GM23338 (cell line): ENCODE measurements around the gene KCNJ2. TPM values are rescaled to one million over a fixed set of nuclear protein-coding genes. Genes with fewer than 3 reads are reported as not detected.

Experiments
- ATAC-seq: fragments of 200-7000 bp; cut with Tn5 transposase; 3 replicates; pipeline ENCODE4 v1.9.1; 2020
- DNase-seq: peaks from one replicate; pipeline ENCODE4 v3.0.0-alpha.2; 2015; ENCODE audit warnings: low spot score
- H2AFZ ChIP-seq: fragments of 200-600 bp; sonication (generic); 2 replicates; pipeline ENCODE4 v1.8.0; 2016; ENCODE audit warnings: antibody characterized with exemption, mild to moderate bottlenecking, moderate library complexity
- H3F3A ChIP-seq: fragments of 200-600 bp; sonication (generic); replicated peaks from 2 replicates; pipeline ENCODE4 v1.8.0; 2017; ENCODE audit warnings: antibody characterized with exemption, mixed run types, low read depth
- H3K27ac ChIP-seq: fragments of 200-600 bp; sonication (generic); 2 replicates; pipeline ENCODE4 v1.6.1; 2016; ENCODE audit warnings: low read depth
- H3K27me3 ChIP-seq: fragments of 200-600 bp; sonication (generic); 2 replicates; pipeline ENCODE4 v1.8.0; 2016; ENCODE audit warnings: mild to moderate bottlenecking, mixed run types, moderate library complexity; ENCODE audit not compliant: insufficient read depth
- H3K36me3 ChIP-seq: fragments of 200-600 bp; sonication (generic); 2 replicates; pipeline ENCODE4 v1.8.0; 2016; ENCODE audit warnings: mild to moderate bottlenecking; ENCODE audit not compliant: insufficient read depth
- H3K4me1 ChIP-seq: fragments of 200-600 bp; sonication (generic); 2 replicates; pipeline ENCODE4 v1.8.0; 2016; ENCODE audit warnings: mild to moderate bottlenecking, moderate library complexity; ENCODE audit not compliant: insufficient read depth
- H3K4me2 ChIP-seq: fragments of 200-600 bp; sonication (generic); 2 replicates; pipeline ENCODE4 v1.7.1; 2017; ENCODE audit warnings: mixed run types
- H3K4me3 ChIP-seq: fragments of 200-600 bp; sonication (generic); 2 replicates; pipeline ENCODE4 v1.6.1; 2016; ENCODE audit warnings: mixed run types
- H3K79me2 ChIP-seq: fragments of 200-600 bp; sonication (generic); replicated peaks from 2 replicates; pipeline ENCODE4 v1.8.0; 2017; ENCODE audit warnings: mild to moderate bottlenecking; ENCODE audit not compliant: insufficient read depth
- H3K9me2 ChIP-seq: fragments of 200-600 bp; sonication (generic); 2 replicates; pipeline ENCODE4 v1.8.0; 2017; ENCODE audit not compliant: insufficient read depth
- H4K20me1 ChIP-seq: fragments of 200-600 bp; sonication (generic); replicated peaks from 2 replicates; pipeline ENCODE4 v1.8.0; 2017; ENCODE audit warnings: mild to moderate bottlenecking; ENCODE audit not compliant: insufficient read depth
- H3K27ac Mint-ChIP-seq: 2 replicates; pipeline ENCODE4 v1.8.0; 2020; ENCODE audit warnings: inconsistent platforms, mild to moderate bottlenecking, moderate library complexity, mixed read lengths
- H3K27me3 Mint-ChIP-seq: 3 replicates; pipeline ENCODE4 v1.8.0; 2022; ENCODE audit warnings: low read depth, mild to moderate bottlenecking, moderate library complexity, mixed read lengths, inconsistent platforms; ENCODE audit not compliant: insufficient read depth, poor library complexity
- H3K36me3 Mint-ChIP-seq: 3 replicates; pipeline ENCODE4 v1.8.0; 2021; ENCODE audit warnings: low read depth, mild to moderate bottlenecking, inconsistent platforms, moderate library complexity, mixed read lengths
- H3K4me1 Mint-ChIP-seq: 3 replicates; pipeline ENCODE4 v1.8.0; 2020; ENCODE audit warnings: mild to moderate bottlenecking, inconsistent platforms, mixed read lengths
- H3K4me3 Mint-ChIP-seq: 3 replicates; pipeline ENCODE4 v1.8.0; 2021; ENCODE audit warnings: moderate library complexity, mild to moderate bottlenecking, inconsistent platforms, mixed read lengths
- H3K9me3 Mint-ChIP-seq: 3 replicates; pipeline ENCODE4 v1.8.0; 2020; ENCODE audit warnings: moderate library complexity, mild to moderate bottlenecking, inconsistent platforms, mixed read lengths
- CREB1 ChIP-seq: fragments of 250-450 bp; sonication (Bioruptor Pico); IDR thresholded peaks from 2 replicates; pipeline ENCODE4 v1.5.0; 2020; ENCODE audit warnings: low read depth, mild to moderate bottlenecking, moderate library complexity
- EZH2 ChIP-seq: fragments of 200-600 bp; sonication (generic); IDR thresholded peaks from one replicate; pipeline ENCODE4 v1.8.0; 2017; ENCODE audit warnings: antibody characterized with exemption, mild to moderate bottlenecking, low read depth; ENCODE audit not compliant: unreplicated experiment
- EZH2phosphoT487 ChIP-seq: fragments of 200-600 bp; sonication (generic); IDR thresholded peaks from one replicate; pipeline ENCODE4 v1.8.1; 2018; ENCODE audit warnings: antibody characterized with exemption; ENCODE audit not compliant: unreplicated experiment
- JUNB ChIP-seq: IDR thresholded peaks from one replicate; pipeline ENCODE4 v1.6.1; 2016; ENCODE audit warnings: antibody characterized with exemption; ENCODE audit not compliant: unreplicated experiment
- NANOG ChIP-seq: IDR thresholded peaks from 2 replicates; pipeline ENCODE4 v1.6.1; 2016; ENCODE audit warnings: antibody characterized with exemption, borderline replicate concordance
- POLR2AphosphoS5 ChIP-seq: IDR thresholded peaks from 2 replicates; pipeline ENCODE4 v1.6.1; 2016; ENCODE audit warnings: antibody characterized with exemption, low read depth
- ZNF114 ChIP-seq: fragments of 250-450 bp; sonication (Bioruptor Pico); IDR thresholded peaks from 2 replicates; pipeline ENCODE4 v1.5.0; 2020; ENCODE audit warnings: mild to moderate bottlenecking, moderate library complexity
- ZNF331 ChIP-seq: fragments of 250-450 bp; sonication (Bioruptor Pico); IDR thresholded peaks from 2 replicates; pipeline ENCODE4 v1.5.0; 2020; ENCODE audit warnings: low read depth, mild to moderate bottlenecking, moderate library complexity
- ZNF462 ChIP-seq: fragments of 250-450 bp; sonication (Bioruptor Pico); IDR thresholded peaks from 2 replicates; pipeline ENCODE4 v1.5.0; 2020; ENCODE audit warnings: mild to moderate bottlenecking, moderate library complexity
- polyA plus RNA-seq: library from polyadenylated mRNA; unstranded; fragments of >200 nt; fragmentation: Nextera tagmentation; extraction: Ambion mirVana; gene quantifications from 2 replicates; pipeline ENCODE4 v1.2.1, GENCODE V29; 2016
- total RNA-seq: library from RNA; depleted of rRNA; stranded (reverse); fragments of >200 nt; shearing (Covaris generic); gene quantifications from 2 replicates; pipeline ENCODE4 v1.2.3, GENCODE V29; 2014

KCNJ2 gene
- total and polyA plus RNA-seq, 2 experiments from 2014 or later: 2.1 to 4.4 TPM

DNA sequence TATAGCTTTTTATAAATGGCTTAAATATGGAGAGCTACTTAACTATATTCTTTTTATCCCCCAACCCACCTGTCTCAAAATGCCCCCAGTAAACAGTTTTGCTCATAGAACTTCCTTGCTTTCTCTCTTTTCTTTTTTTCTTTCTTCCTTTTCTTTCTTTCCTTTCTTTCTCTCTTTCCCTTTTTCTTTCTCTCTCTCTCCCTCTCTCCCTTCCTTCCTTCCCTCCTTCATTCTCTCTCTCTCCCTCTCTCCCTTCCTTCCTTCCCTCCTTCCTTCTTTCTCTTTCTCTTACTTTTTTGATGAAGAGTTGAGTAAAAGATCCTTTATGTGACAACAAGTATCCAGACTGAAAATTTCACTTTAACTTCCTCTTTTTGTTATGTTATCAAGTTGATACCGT is 48.2 kb downstream of the KCNJ2 start:
- Histone ChIP-seq H2AFZ (no peak overlapping the region), H3K4me3 (no peak overlapping the region), H3K27ac (no peak overlapping the region), H3K36me3 (no peaks in the 10 kb centered on the region), H3K4me2 (no peak overlapping the region), H4K20me1 (no peaks in the 10 kb centered on the region), H3K27me3 (no peaks in the 10 kb centered on the region), H3K9me2 (no peaks in the 10 kb centered on the region), H3F3A (no peaks in the 10 kb centered on the region), H3K79me2 (no peaks in the 10 kb centered on the region), H3K4me1 (no peaks in the 10 kb centered on the region)
- H3K9me3 Mint-ChIP-seq: peaks cover 16% of the 10 kb centered on the region
- peaks cover 10% of the 10 kb centered on the region for H3K36me3 Mint-ChIP-seq
- peaks cover 6% of the 10 kb centered on the region; the same call in 2 of the 3 replicates for H3K4me1 Mint-ChIP-seq
- no peak for DNase-seq
- H3K27me3 Mint-ChIP-seq: peaks cover 4% of the 10 kb centered on the region
- ATAC-seq: no peak
- TF ChIP-seq ZNF462 (CRISPR knock-in tag) (no peak), NANOG (no peak), ZNF331 (CRISPR knock-in tag) (no peak), EZH2phosphoT487 (no peak), POLR2AphosphoS5 (no peak), JUNB (no peak), EZH2 (no peak)
- no peak overlapping the region for H3K4me3 Mint-ChIP-seq
- no peak overlapping the region for H3K27ac Mint-ChIP-seq

DNA sequence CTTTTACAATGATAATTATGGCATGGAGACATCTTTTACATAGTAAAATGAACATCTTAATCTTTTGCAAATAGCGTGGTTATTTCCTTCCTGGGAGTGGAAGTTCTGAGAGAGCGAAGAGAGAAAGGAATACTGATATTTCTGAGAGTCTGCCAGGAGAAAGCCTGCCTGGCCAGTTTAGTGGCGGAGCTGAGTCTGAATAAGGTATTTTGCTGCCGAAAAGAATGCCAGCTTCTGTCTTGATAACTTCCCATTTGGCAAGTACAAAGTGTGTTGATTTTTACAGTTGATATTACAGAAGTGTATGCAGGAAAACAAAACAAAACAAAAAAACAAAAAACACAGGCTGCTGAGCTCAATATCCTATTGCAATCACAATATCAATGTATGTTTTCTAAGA is 55.9 kb downstream of the KCNJ2 start:
- Histone ChIP-seq H3K4me2 (no peak overlapping the region), H3K4me3 (no peak overlapping the region), H2AFZ (no peak overlapping the region), H3K27ac (no peak overlapping the region), H3K36me3 (no peaks in the 10 kb centered on the region), H3F3A (no peaks in the 10 kb centered on the region), H3K27me3 (no peaks in the 10 kb centered on the region), H4K20me1 (no peaks in the 10 kb centered on the region), H3K9me2 (no peaks in the 10 kb centered on the region), H3K4me1 (no peaks in the 10 kb centered on the region), H3K79me2 (no peaks in the 10 kb centered on the region)
- ATAC-seq (no peak), DNase-seq (no peak)
- H3K4me1 Mint-ChIP-seq: peaks cover 12% of the 10 kb centered on the region; the same call in 2 of the 3 replicates
- 0 out of 2 replicates have a peak overlapping the region, but pooled peaks have one; percentile 47 for H3K27ac Mint-ChIP-seq
- no peaks in the 10 kb centered on the region for H3K27me3 Mint-ChIP-seq
- no peak overlapping the region for H3K4me3 Mint-ChIP-seq
- no peaks in the 10 kb centered on the region for H3K9me3 Mint-ChIP-seq
- no peaks in the 10 kb centered on the region for H3K36me3 Mint-ChIP-seq
- TF ChIP-seq ZNF331 (CRISPR knock-in tag): no peak
- no peak for TF ChIP-seq CREB1 (CRISPR knock-in tag)
- TF ChIP-seq ZNF114 (CRISPR knock-in tag): no peak
